Astrocyte (in vitro differentiated cells and primary cell): Measurements from ENCODE around the gene PTPRE.

Experiments
- CTCF ChIP-seq: IDR thresholded peaks from 2 replicates; pipeline ENCODE4 v1.5.1; 2011; ENCODE audit warnings: low read depth, mild to moderate bottlenecking, inconsistent platforms, low read length, moderate library complexity; ENCODE audit not compliant: insufficient read depth
- EZH2 ChIP-seq: IDR thresholded peaks from 2 replicates; pipeline ENCODE4 v1.6.1; 2012; ENCODE audit warnings: mild to moderate bottlenecking, low read length, inconsistent platforms; ENCODE audit not compliant: insufficient read depth

DNA sequence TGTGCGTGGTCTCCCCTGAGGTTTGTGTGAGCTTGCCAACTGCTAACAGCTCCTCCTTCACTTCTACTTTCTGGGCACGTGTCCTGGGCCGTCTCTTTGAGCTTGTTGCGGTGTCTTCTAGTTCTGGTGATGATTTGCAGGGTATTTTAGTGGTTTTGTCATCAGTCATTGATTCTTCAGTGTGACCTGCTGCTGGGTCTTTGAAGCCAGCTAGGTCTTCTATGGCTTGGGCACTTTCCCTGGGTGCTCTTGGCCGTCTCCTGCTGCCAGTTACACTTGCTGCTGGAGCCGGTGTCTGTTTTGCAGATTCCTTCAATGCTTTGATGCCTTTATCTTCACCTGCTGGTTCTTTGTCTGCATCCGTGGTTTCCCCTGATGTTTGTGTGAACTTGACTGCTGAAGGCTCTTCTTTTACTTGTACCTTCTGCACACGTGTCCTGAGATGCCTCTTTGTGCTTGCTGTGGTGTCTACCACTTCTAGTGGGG lies 196.4 kb downstream of the PTPRE start:
- TF ChIP-seq CTCF: no peak
- TF ChIP-seq EZH2: no peak
